Measurements from ENCODE around the gene PIGQ.

PIGQ gene

DNA sequence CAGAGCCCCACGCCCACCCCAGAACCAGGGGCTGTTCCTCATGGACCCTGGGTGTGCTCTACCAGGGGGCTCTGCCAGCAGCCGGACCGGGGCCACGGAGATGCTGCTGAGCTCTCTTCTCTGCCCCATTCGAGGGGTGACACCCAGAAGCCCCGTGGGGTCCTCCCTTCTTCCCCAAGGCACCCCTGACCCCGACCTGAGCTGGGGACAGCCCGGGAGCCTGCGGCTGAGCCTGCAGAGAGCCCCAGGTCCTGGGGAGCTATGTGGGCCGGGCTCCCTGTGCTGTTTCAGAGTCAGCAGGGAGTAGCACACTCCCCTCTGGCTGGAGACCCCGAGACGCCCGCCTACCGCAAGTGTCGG is 10.8 kb upstream of the PIGQ start:
- TF ChIP-seq, protein P1, sequence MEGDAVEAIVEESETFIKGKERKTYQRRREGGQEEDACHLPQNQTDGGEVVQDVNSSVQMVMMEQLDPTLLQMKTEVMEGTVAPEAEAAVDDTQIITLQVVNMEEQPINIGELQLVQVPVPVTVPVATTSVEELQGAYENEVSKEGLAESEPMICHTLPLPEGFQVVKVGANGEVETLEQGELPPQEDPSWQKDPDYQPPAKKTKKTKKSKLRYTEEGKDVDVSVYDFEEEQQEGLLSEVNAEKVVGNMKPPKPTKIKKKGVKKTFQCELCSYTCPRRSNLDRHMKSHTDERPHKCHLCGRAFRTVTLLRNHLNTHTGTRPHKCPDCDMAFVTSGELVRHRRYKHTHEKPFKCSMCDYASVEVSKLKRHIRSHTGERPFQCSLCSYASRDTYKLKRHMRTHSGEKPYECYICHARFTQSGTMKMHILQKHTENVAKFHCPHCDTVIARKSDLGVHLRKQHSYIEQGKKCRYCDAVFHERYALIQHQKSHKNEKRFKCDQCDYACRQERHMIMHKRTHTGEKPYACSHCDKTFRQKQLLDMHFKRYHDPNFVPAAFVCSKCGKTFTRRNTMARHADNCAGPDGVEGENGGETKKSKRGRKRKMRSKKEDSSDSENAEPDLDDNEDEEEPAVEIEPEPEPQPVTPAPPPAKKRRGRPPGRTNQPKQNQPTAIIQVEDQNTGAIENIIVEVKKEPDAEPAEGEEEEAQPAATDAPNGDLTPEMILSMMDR (IDR thresholded peaks at IDR 0.05; ENCODE audit: control extremely low read depth, extremely low read depth, low read depth, missing control alignments) = no peak
- CTCF ChIA-PET = no interaction called here
- POLR2A ChIA-PET = no interaction called here
- DNase-seq (ENCODE audit: extremely low spot score) = no peak

DNA sequence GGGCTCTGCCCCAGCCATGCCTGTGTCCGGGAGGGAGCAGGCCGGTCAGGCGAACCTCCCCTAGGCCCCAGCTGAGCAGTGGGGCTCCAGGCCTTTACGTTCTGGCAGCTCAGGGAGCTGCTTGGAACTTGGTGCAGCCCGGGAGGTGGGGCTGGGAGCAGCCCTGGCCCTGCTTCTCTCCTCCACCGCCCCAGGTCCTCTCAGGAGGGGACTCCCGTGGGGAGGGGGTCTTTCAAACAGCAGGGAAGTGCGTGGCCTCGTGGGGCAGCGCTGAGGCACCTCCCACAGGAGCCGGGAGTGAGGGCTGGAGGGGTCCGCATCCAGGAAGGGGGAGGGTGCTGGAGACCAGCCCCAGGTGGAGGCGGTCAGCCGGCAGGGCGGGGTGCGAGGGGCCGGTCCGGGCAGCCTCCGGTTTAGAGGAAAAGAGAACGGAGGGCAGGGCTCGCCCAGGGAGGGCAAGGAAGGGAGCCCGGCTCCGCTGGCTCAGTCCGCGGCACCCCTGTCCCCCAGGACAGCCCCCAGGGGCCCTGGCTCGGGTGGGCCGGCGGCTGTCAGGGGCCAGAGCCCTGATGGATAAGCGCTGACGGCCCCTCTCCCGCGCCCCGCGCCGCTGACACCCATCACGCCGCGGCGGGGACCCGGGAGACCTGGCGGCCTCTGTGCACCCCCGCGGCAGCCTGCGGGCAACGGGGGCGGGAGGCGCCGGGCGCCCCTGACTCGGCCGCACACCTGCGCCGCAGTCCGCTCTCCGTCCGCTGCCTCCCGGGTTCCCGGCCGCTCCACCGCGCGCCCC is 10.2 kb upstream of the PIGQ start:
- POLR2A ChIA-PET = no interaction called here
- CTCF ChIA-PET = no interaction called here
- no peak for DNase-seq (ENCODE audit: extremely low spot score)
- TF ChIP-seq, protein P1 (IDR thresholded peaks at IDR 0.05; ENCODE audit: control extremely low read depth, extremely low read depth, low read depth, missing control alignments) = no peak

DNA sequence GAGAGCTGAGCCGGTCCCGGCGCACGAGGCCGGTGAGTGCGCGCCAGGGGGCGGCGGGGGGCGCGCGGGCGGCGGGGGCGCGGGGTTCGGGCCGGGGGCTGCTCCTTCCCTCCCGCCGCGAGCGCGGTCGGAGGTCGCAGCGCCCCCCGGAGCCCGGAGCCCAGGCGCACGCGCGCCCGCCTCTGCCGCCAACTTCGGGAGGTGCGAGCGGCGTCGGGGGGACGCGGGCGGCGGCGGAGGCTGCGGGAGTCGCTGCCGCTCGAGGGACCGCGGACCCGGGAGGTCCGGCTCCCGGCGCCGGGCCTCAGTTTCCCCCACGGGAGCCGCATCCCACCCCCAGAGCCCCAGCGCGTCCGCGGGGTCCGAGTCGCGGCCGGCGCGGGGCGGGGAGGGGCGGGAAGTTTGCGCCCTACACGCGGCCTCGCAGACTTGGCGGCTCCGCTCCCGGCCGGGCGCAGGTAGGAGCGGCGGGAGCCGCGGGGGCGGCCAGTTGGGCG is 9.5 kb upstream of the PIGQ start, which contains the start of gene PRR35:
Gene PRR35, plus strand, starts transcription at position 191 of the 497 bp plus-strand sequence. CDS start 2,901 bp downstream, outside the sequence.
- no peak for DNase-seq (ENCODE audit: extremely low spot score)
- TF ChIP-seq, protein P1 (IDR thresholded peaks at IDR 0.05; ENCODE audit: control extremely low read depth, extremely low read depth, low read depth, missing control alignments) = no peak
- CTCF ChIA-PET = no interaction called here
- POLR2A ChIA-PET = no interaction called here

DNA sequence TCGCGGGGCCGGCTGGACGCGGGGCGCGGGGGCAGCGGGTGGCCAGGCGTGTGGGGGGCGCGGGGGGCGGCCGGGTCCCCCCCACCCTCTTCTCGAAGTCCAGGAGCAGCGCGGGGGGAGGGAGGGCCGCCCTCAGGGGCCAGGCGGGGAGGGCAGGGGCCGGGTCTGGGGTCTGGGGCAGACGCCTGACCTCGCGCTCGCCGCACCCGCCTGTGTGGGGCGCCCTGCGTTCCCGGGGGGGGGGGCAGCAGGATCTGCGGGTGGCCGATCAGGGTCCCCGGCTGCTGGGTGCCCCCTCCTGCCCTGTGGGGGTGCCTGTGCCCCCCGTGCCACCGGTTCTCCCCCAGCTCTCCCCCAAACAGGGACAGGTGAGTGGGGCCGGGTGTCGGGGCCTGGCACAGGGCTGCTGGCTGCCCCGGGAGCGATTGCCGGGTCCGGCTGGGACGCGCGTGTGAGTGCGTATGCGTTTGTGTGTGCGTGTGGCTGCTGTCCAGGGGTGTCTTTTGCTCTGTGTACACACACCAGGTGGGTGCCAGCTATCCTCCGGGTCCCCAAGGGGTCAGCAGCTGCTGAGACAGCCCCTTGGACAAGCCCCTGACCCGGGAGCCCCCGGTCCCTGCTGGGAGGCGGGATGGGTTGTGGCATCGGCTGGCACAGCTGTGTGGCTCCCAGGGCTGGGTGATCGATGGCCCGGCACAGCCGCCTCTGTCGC is 8.9 kb upstream of the PIGQ start:
- ChIA-PET POLR2A (no interaction called here), CTCF (no interaction called here)
- TF ChIP-seq, protein P1 (IDR thresholded peaks at IDR 0.05; ENCODE audit: control extremely low read depth, extremely low read depth, low read depth, missing control alignments) = no peak
- DNase-seq (ENCODE audit: extremely low spot score) = no peak

- no peak for DNase-seq (ENCODE audit: extremely low spot score)
- POLR2A ChIA-PET = no interaction called here
- TF ChIP-seq, protein P1 (IDR thresholded peaks at IDR 0.05; ENCODE audit: control extremely low read depth, extremely low read depth, low read depth, missing control alignments) = no peak
- CTCF ChIA-PET = no interaction called here
Measured at GRCh38 chr16:561413-561794, 8.4 kb upstream of the PIGQ start.

DNA sequence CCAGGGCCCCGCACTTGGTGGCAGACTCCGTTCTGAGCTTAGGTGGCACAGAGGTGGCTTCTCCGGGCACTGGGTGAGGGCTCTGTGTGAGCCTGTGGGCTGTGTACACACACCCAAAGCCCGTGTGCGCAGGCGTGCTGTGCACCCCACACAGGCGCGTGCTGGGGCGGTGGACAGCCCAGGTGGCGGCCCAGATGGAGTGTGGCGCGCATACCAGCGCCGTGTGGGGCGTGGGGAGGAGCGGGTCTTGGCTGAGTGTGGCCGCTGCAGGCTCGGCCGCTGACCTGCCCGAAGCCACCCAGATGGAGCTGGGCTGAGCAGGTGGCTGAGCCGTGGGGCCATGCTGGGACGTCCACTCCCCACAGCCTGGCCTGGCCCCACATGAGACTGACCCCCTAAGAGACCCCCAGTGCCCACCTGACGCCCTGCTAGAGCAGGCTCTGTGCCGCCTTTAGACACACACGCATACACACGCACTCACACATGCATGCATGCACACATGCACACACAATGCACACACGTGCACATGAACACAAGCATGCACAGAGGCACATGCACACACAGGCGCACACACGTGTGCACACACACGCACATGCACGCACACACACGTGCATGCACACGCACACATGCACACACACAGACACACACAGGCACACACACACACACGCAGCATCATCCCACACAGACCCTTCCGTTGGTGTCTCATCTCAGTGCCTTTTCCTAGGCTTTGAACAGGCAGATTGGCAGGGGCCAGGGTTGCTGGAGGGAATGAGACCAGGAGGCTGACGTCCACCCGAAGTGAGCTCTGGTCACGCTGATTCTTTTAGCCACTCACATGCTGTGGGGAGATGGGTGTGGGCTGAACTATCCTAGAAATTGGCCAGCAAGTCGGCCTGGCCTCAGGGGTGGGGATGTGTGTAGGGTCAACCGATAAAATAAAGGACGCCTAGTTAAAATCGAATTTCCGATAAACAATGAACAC is 7.5 kb upstream of the PIGQ start:
- ChIA-PET POLR2A (no interaction called here), CTCF (no interaction called here)
- TF ChIP-seq, protein P1 (IDR thresholded peaks at IDR 0.05; ENCODE audit: control extremely low read depth, extremely low read depth, low read depth, missing control alignments) = no peak
- no peak for DNase-seq (ENCODE audit: extremely low spot score)

Data from GM10248 (cell line).